HL-60 (cell line): Measurements from ENCODE around the gene DCDC1.

Source experiments
- CTCF ChIP-seq: IDR thresholded peaks from one replicate; pipeline ENCODE4 v1.5.1; 2011; ENCODE audit warnings: low read length, control low read depth, inconsistent platforms; ENCODE audit not compliant: insufficient read depth
- GABPA ChIP-seq: IDR thresholded peaks from 2 replicates; pipeline ENCODE4 v1.6.1; 2012; ENCODE audit warnings: low read depth
- POLR2AphosphoS5 ChIP-seq: IDR thresholded peaks from 2 replicates; pipeline ENCODE4 v1.6.1; 2012; ENCODE audit warnings: low read depth

DNA sequence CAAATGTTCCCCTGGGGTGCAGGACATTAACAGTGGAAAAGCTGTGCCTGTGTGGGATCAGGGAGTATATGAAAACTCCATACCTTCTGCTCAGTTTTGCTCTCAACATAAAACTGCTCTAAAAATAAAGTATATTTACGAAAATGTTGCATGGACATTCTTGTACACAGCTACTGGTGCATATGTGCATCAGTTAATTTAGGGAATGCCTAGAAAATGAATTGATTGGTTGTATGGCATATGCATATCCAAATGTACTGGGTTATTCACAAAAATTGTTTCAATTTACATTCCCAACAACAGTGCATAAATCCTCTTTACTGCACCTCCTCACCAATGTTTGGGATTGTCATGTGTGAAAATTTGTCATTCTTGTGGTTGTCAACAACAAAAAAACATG lies 532.3 kb downstream of the DCDC1 start:
- TF ChIP-seq CTCF = no peak
- no peak for TF ChIP-seq GABPA
- TF ChIP-seq POLR2AphosphoS5 = no peak
